LNCaP clone FGC (cell line): ENCODE results near the gene MTFR2.

Experiments
- DNase-seq: peaks from one replicate; pipeline ENCODE4 v3.0.0-alpha.2; 2011; ENCODE audit warnings: low read depth
- H3K4me3 ChIP-seq: 2 replicates; pipeline ENCODE4 v1.5.1; 2011; ENCODE audit warnings: mild to moderate bottlenecking, low read depth, low read length, control low read depth
- CTCF ChIP-seq: IDR thresholded peaks from 2 replicates; pipeline ENCODE4 v1.5.1; 2012; ENCODE audit warnings: mild to moderate bottlenecking; ENCODE audit not compliant: control insufficient read depth, insufficient read depth; ENCODE audit errors: extremely low read depth

The MTFR2 gene

DNA sequence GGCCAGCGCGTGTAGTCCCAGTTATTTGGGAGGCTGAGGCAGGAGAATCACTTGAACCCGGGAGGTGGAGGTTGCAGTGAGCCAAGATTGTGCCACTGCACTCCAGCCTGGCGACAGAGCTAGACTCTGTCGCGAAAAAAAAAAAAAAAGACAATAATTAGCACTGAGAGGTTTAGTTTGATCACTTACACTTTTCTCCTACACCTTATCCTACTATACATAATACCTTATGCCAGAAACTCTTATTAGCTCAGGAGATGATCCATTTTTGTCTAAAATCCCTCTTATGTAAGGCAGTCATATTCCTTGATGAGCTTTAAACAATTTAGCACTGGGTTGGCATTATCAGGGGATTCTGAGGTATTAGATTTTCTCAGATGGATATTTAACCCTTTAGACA is 3.6 kb upstream of the MTFR2 start:
- no peak for TF ChIP-seq CTCF
- no peak for DNase-seq
- H3K4me3 ChIP-seq = no peak overlapping the region

- H3K4me3 ChIP-seq = no peak overlapping the region
- no peak for TF ChIP-seq CTCF
- DNase-seq = no peak
Measured at GRCh38 chr6:136252441-136252840, 2.3 kb upstream of the MTFR2 start.

DNA sequence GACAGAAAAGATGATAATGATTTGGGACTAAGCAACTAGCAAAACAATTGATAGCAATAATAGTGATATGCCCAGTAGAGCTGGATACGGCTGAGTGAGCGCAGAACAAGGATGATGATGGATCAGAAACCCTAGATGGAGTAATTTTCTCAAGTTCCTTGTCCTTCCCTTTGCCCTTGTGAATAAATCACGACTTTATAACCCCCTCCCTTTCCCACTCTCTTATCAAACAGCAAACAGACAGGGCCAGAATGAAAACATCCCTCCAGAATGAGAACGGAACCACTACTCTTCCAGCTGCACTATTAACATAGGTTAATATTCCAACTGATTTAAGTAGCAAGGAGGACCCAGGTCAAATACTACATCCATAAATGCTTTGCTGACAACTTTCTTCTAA is 1.3 kb upstream of the MTFR2 start:
- DNase-seq = no peak
- TF ChIP-seq CTCF = no peak

GRCh38 chr6:136250686-136251008 is 536 bp upstream of the MTFR2 start:
- H3K4me3 ChIP-seq = peak overlapping the region; percentile 64
- no peak for DNase-seq
- no peak for TF ChIP-seq CTCF

More for the DNA sequence above, 1.3 kb upstream of the MTFR2 start:
- H3K4me3 ChIP-seq = peak overlapping the region; percentile 64

DNA sequence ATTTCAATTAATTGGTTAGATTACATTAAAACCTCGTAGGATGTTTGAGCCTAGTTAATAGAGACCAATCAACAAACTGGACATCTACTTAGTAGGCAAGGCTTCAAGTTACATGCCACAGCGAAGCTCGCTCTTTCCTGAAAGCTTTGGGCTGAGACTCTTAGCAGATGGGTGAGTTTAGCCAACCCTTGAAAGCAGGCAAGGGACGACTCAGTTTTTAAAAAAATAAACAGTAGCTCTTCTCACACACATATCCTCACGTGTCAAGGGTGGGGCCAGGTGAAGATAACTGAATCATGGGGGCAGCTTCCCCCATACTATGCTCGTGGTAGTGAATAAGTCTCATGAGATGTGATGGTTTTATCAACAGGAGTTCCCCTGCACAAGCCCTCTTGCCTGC is 775 bp downstream of the MTFR2 start:
- DNase-seq = no peak
- no peak for TF ChIP-seq CTCF
- H3K4me3 ChIP-seq = peak overlapping the region; percentile 64

DNA sequence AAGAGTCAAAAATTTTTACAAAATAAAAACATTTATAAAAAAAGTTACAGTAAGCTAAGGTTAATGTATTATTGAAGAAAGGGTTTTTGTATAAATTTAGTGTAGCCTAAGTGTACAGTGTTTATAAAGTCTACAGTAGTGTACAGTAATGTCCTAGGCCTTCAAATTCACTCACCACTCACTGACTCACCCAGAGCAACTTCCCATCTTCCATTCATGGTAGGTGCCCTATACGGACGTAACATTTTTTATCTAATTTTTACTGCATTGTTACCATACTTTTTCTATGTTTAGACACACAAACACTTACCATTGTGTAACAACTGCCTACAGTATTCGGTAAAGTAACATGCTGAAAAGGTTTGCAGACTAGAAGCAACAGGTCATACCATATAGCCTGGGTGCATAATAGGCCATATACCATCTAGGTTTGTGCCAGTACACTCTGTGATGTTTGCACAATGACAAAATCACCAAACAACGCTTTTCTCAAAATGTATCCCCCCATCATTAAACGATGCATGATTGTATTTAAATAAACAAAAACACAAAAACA is 6.0 kb downstream of the MTFR2 start:
- no peak for TF ChIP-seq CTCF
- DNase-seq = no peak
- no peak overlapping the region for H3K4me3 ChIP-seq

DNA sequence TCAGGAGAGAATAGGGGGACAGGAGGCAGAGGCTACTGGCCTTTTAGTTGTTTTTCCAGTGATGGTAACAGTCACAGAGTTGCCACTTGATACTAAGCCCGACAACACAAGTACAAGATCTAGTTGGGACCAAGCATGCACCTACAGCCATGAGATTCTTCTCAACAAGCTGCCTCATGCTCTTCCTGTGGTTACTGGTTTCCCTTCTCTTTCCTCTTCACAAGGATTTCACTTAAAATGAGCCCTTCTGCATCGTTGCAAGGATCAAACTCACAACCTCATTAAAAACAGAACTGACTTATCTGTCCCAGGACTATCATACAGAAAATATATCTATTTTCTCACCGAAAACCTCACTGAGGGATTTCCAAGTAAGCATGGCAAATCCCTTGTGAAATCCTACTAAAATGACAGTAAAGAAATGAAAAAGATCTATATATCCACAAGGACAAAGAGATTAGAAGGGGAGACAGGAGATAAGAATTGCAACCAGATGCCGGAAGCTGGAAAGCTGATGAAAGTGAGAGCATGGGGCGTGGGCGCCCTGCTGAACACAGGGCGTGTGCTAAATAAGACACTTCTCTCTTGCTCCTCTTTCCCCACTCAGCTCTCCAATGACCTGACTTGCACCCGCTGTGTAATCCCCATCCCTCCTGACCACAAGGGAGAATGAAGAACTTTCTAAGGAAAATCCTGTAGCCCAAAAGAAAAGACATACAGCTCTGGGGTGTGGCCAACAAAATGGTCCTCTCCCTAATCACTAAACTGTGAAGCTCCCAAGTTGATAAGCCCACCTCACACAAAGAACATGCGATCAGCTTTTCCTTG is 13.4 kb downstream of the MTFR2 start:
- DNase-seq = no peak
- H3K4me3 ChIP-seq = no peak overlapping the region
- TF ChIP-seq CTCF = no peak
